ENCODE measurements around the gene HSDL2.

- TF ChIP-seq POLR2A (IDR thresholded peaks at IDR 0.05): no peak
- TF ChIP-seq, protein P1, sequence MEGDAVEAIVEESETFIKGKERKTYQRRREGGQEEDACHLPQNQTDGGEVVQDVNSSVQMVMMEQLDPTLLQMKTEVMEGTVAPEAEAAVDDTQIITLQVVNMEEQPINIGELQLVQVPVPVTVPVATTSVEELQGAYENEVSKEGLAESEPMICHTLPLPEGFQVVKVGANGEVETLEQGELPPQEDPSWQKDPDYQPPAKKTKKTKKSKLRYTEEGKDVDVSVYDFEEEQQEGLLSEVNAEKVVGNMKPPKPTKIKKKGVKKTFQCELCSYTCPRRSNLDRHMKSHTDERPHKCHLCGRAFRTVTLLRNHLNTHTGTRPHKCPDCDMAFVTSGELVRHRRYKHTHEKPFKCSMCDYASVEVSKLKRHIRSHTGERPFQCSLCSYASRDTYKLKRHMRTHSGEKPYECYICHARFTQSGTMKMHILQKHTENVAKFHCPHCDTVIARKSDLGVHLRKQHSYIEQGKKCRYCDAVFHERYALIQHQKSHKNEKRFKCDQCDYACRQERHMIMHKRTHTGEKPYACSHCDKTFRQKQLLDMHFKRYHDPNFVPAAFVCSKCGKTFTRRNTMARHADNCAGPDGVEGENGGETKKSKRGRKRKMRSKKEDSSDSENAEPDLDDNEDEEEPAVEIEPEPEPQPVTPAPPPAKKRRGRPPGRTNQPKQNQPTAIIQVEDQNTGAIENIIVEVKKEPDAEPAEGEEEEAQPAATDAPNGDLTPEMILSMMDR (IDR thresholded peaks at IDR 0.05): no peak
These were observed 23.8 kb downstream of the HSDL2 start for GRCh38 chr9:112403614-112404201.
